Liver (tissue), 3 donors: ENCODE results near the gene LRFN5.

ENCODE experiments used
- CTCF ChIP-seq: fragments of 150-350 bp; IDR thresholded peaks from 2 replicates; pipeline ENCODE4 v1.5.1; 2017; ENCODE audit warnings: improper control_type of control experiment, low read depth, low read length; ENCODE audit not compliant: missing input control
- JUND ChIP-seq, 2 donors: IDR thresholded peaks; 2 replicates each; pipeline ENCODE4 v1.6.1; 2016; ENCODE audit warnings: antibody characterized with exemption in 2 of 2
- NR2F2 ChIP-seq: IDR thresholded peaks from 2 replicates; pipeline ENCODE4 v1.6.1; 2016; ENCODE audit warnings: antibody characterized with exemption
- RAD21 ChIP-seq, 2 donors: IDR thresholded peaks; 2 replicates each; pipeline ENCODE4 v1.6.1; 2016; ENCODE audit warnings: antibody characterized with exemption in 2 of 2, mild to moderate bottlenecking in 2 of 2
- donor health status: healthy.
- donor health status: healthy.

DNA sequence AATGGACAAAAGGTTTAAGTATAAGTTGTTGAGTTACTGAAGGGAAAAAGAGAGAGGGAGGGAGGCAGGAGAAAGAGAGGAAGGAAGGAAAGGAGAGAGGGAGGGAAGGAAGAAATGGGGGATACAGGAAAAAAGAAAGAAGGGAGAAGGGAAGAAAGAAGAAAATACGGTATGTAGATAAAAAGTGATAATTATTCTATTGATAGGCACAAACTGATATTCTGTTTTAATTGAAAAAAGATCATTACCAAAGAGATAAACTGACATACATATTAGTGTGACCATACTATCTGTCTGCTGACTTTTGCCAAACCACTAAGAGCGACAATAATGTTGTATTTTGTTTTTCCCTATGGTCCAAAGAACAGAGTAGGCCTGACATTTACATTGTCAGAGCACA is 154.5 kb downstream of the LRFN5 start:
- TF ChIP-seq RAD21 (IDR thresholded peaks at IDR 0.05) (no peak), NR2F2 (no peak), JUND (IDR thresholded peaks at IDR 0.05) (no peak), CTCF (no peak)
